Measurements from ENCODE around the gene ATG13.

GRCh38 chr11:46663277-46663940, 46.1 kb downstream of the ATG13 start:
- TF ChIP-seq CTCF (conservative IDR thresholded peaks at IDR 0.05; ENCODE audit: low read depth, low read length) (no peak), RFX5 (IDR thresholded peaks at IDR 0.05; ENCODE audit: low read depth, low read length) (no peak), MAZ (IDR thresholded peaks at IDR 0.05; ENCODE audit: borderline replicate concordance, low read depth, low read length) (no peak), SMC3 (IDR thresholded peaks at IDR 0.05; ENCODE audit: low read depth, low read length) (no peak), POLR2A (IDR thresholded peaks at IDR 0.05; ENCODE audit: low read depth, low read length) (no peak), BHLHE40 (IDR thresholded peaks at IDR 0.05; ENCODE audit: low read depth, low read length) (no peak), RCOR1 (IDR thresholded peaks at IDR 0.05; ENCODE audit: insufficient replicate concordance, low read length) (no peak), MXI1 (IDR thresholded peaks at IDR 0.05; ENCODE audit: borderline replicate concordance, low read depth, low read length) (no peak), FOS (IDR thresholded peaks at IDR 0.05; ENCODE audit: low read depth, low read length) (no peak)

All from IMR-90 (cell line).